Esophagus muscularis mucosa (tissue), 3 donors: ENCODE measurements around the gene NLRP3.

Experiments
- POLR2A ChIP-seq: fragments of 450-650 bp; IDR thresholded peaks from one replicate; pipeline ENCODE4 v1.6.1; 2017; ENCODE audit warnings: antibody characterized with exemption, moderate library complexity, mild to moderate bottlenecking, low read depth
- POLR2AphosphoS5 ChIP-seq, 2 donors: sonication (generic); formaldehyde crosslinking; IDR thresholded peaks; one replicate each; pipeline ENCODE4 v1.6.1; 2017; ENCODE audit warnings: antibody characterized with exemption in 2 of 2
- TF ChIP-seq, protein P1 (sequence below), 3 experiments: fragments of 200-600 bp in 2 of 3; fragments of 450-650 bp in 1 of 3; sonication (generic) in 2 of 3; IDR thresholded peaks; one replicate each; pipeline ENCODE4 v1.5.1; 2017 to 2019; ENCODE audit warnings: antibody characterized with exemption in 3 of 3, mild to moderate bottlenecking in 2 of 3, moderate library complexity in 1 of 3

DNA sequence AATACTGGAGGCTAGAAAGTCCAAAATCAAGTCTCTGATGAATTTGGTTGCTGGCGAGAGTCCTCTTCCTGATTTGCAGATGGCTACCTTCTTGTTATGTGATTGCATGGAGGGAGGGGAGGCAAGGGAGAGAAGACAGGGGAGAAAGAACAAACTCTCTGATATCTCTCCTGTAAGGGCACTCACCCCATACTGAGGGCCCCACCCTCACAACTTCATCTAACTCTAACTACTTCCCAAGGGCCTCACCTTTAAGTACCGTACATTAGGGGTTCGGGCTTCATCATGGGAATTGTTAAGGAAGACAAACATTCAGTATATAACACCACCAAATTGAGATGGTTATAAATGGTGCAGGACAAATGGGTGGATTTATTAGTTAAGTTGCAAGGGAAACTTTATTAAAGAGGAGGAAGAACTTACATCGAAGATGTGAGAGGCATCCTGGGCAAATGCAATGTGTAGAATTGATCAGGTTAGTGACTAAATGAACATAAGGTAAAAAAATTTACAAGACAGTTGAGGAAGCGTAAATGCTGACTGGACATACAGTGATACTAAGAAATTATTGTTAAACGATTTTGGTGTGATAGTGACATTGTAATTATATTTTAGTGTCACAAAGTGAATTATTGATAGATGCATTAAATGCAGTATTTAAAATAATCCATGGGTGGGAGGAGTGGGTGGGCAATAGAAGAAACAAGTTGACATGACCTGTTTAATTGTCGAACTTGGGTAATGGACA is 31.4 kb downstream of the NLRP3 start:
- TF ChIP-seq, protein P1, sequence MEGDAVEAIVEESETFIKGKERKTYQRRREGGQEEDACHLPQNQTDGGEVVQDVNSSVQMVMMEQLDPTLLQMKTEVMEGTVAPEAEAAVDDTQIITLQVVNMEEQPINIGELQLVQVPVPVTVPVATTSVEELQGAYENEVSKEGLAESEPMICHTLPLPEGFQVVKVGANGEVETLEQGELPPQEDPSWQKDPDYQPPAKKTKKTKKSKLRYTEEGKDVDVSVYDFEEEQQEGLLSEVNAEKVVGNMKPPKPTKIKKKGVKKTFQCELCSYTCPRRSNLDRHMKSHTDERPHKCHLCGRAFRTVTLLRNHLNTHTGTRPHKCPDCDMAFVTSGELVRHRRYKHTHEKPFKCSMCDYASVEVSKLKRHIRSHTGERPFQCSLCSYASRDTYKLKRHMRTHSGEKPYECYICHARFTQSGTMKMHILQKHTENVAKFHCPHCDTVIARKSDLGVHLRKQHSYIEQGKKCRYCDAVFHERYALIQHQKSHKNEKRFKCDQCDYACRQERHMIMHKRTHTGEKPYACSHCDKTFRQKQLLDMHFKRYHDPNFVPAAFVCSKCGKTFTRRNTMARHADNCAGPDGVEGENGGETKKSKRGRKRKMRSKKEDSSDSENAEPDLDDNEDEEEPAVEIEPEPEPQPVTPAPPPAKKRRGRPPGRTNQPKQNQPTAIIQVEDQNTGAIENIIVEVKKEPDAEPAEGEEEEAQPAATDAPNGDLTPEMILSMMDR (IDR thresholded peaks at IDR 0.05), result no peak
- no peak for TF ChIP-seq POLR2A
- TF ChIP-seq POLR2AphosphoS5 (IDR thresholded peaks at IDR 0.05), result no peak
